Adrenal gland (tissue), 5 donors: ENCODE measurements around the gene HSPB1.

Source experiments
- CTCF ChIP-seq, 6 experiments: fragments of 450-650 bp in 4 of 6; fragments of 200-600 bp in 2 of 6; sonication (generic) in 1 of 6; IDR thresholded peaks; 1 replicate in 5 of 6; 2 replicates in 1 of 6; pipeline versions ENCODE4 v1.5.1 to v1.8.0; 2016 to 2021; ENCODE audit warnings: antibody characterized with exemption in 6 of 6, mild to moderate bottlenecking in 2 of 6, moderate library complexity in 1 of 6
- POLR2A ChIP-seq, 2 donors: fragments of 450-650 bp; IDR thresholded peaks; one replicate each; pipeline ENCODE4 v1.6.1; 2017; ENCODE audit warnings: antibody characterized with exemption in 2 of 2, mild to moderate bottlenecking in 2 of 2, moderate library complexity in 1 of 2
- donor health status: DM: no; HTN: no; CAD: no.

DNA sequence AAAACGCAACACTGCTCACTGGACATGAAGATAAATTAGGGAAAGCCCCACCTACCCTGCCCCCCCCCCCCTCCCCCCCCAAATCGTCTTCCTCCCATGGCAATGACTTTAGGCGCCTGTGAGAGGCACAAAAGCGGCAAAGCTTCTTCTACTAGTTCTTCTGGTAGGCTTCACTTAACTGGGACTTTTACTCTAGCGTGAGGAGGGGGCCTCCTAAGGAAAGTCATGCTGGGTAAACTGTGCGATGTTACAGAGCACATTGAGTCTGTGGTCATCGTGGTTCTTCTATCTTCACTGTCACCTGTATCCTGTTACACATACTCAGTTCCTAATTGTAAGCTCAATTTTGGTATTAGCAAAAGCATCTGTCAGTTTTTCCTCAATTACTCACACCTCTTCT is 25.1 kb downstream of the HSPB1 start:
- TF ChIP-seq CTCF (IDR thresholded peaks at IDR 0.05) (no peak), POLR2A (IDR thresholded peaks at IDR 0.05) (no peak)
